Suprapubic skin (tissue), 4 donors: ENCODE results near the gene ELP6. TPM values are rescaled to one million over a fixed set of nuclear protein-coding genes. Genes with fewer than 3 reads are reported as not detected.

Source experiments
- DNase-seq, 2 donors: peaks; one replicate each; pipeline ENCODE4 v3.0.0-alpha.2; 2019; ENCODE audit warnings: low spot score in 2 of 2
- H3K27ac ChIP-seq: fragments of 200-600 bp; sonication (generic); one replicate; pipeline ENCODE4 v1.5.1; 2019
- H3K27me3 ChIP-seq: fragments of 200-600 bp; sonication (generic); one replicate; pipeline ENCODE4 v1.5.1; 2019
- H3K36me3 ChIP-seq: fragments of 200-600 bp; sonication (generic); one replicate; pipeline ENCODE4 v1.5.1; 2019
- H3K4me1 ChIP-seq: fragments of 200-600 bp; sonication (generic); one replicate; pipeline ENCODE4 v1.5.1; 2019
- H3K4me3 ChIP-seq: fragments of 200-600 bp; sonication (generic); one replicate; pipeline ENCODE4 v1.5.1; 2019; ENCODE audit warnings: mild to moderate bottlenecking
- H3K9me3 ChIP-seq: fragments of 200-600 bp; sonication (generic); one replicate; pipeline ENCODE4 v1.5.1; 2019
- CTCF ChIP-seq, 2 donors: fragments of 200-600 bp in 1 of 2; fragments of 450-650 bp in 1 of 2; sonication (generic) in 1 of 2; IDR thresholded peaks; one replicate each; pipeline ENCODE4 v1.5.1; 2016 to 2019; ENCODE audit warnings: antibody characterized with exemption in 2 of 2, mild to moderate bottlenecking in 1 of 2, moderate library complexity in 1 of 2
- EP300 ChIP-seq: sonication (generic); formaldehyde crosslinking; IDR thresholded peaks from one replicate; pipeline ENCODE4 v1.6.1; 2017; ENCODE audit warnings: antibody characterized with exemption
- POLR2A ChIP-seq, 2 donors: fragments of 450-650 bp; IDR thresholded peaks; one replicate each; pipeline ENCODE4 v1.6.1; 2017; ENCODE audit warnings: antibody characterized with exemption in 2 of 2, mild to moderate bottlenecking in 2 of 2, moderate library complexity in 2 of 2
- POLR2AphosphoS5 ChIP-seq, 3 donors: sonication (generic); formaldehyde crosslinking; IDR thresholded peaks; one replicate each; pipeline ENCODE4 v1.6.1; 2017; ENCODE audit warnings: antibody characterized with exemption in 3 of 3
- WGBS: methylation state at CpG from one replicate; pipeline ENCODE4 v1.1.5; 2018; 5-methylcytosine and 5-hydroxymethylcytosine counted together
- total RNA-seq, 4 donors: library from RNA; depleted of rRNA; stranded (reverse); fragments of >200 nt; gene quantifications; one replicate each; pipeline ENCODE4 v1.1.0, GENCODE V29; 2016

The ELP6 gene
- total RNA-seq, 4 donors from 2014 or later, result 11.7 to 18.6 (median 17.0) TPM

GRCh38 chr3:47533481-47533880 is 20.0 kb upstream of the ELP6 start:
- Histone ChIP-seq H3K27me3 (no peaks in the 10 kb centered on the region), H3K27ac (no peak overlapping the region), H3K36me3 (no peaks in the 10 kb centered on the region), H3K9me3 (no peaks in the 10 kb centered on the region), H3K4me1 (peaks cover 3% of the 10 kb centered on the region), H3K4me3 (no peak overlapping the region)
- TF ChIP-seq POLR2AphosphoS5 (IDR thresholded peaks at IDR 0.05), result no peak
- no peak for TF ChIP-seq EP300
- no peak for TF ChIP-seq POLR2A (IDR thresholded peaks at IDR 0.05)
- no peak for TF ChIP-seq CTCF (IDR thresholded peaks at IDR 0.05)
- 57% methylated on average over 2 of the region's 2 CpGs for WGBS
- no peak for DNase-seq

- Histone ChIP-seq H3K9me3 (no peaks in the 10 kb centered on the region), H3K36me3 (no peaks in the 10 kb centered on the region), H3K4me1 (peaks cover under 1% of the 10 kb centered on the region), H3K27me3 (no peaks in the 10 kb centered on the region), H3K27ac (no peak overlapping the region), H3K4me3 (no peak overlapping the region)
- TF ChIP-seq POLR2A (IDR thresholded peaks at IDR 0.05), result no peak
- TF ChIP-seq CTCF (IDR thresholded peaks at IDR 0.05), result no peak
- TF ChIP-seq EP300, result no peak
- TF ChIP-seq POLR2AphosphoS5 (IDR thresholded peaks at IDR 0.05), result no peak
- no peak for DNase-seq
- 64% methylated on average over 6 of the region's 6 CpGs for WGBS
These were observed 14.6 kb upstream of the ELP6 start for GRCh38 chr3:47527952-47528725.

GRCh38 chr3:47525617-47526016 is 12.1 kb upstream of the ELP6 start:
- no peaks in the 10 kb centered on the region for H3K9me3 ChIP-seq
- DNase-seq, result no peak
- peaks cover 5% of the 10 kb centered on the region for H3K4me1 ChIP-seq
- TF ChIP-seq EP300 (no peak), POLR2A (IDR thresholded peaks at IDR 0.05) (no peak), CTCF (IDR thresholded peaks at IDR 0.05) (no peak), POLR2AphosphoS5 (IDR thresholded peaks at IDR 0.05) (no peak)
- no peak overlapping the region for H3K4me3 ChIP-seq
- H3K27me3 ChIP-seq, result no peaks in the 10 kb centered on the region
- H3K27ac ChIP-seq, result no peak overlapping the region
- 84% methylated on average over 4 of the region's 4 CpGs for WGBS
- H3K36me3 ChIP-seq, result no peaks in the 10 kb centered on the region

GRCh38 chr3:47523310-47524073 is 10.0 kb upstream of the ELP6 start:
- Histone ChIP-seq H3K27me3 (no peaks in the 10 kb centered on the region), H3K9me3 (no peaks in the 10 kb centered on the region), H3K4me1 (peaks cover 5% of the 10 kb centered on the region), H3K4me3 (no peak overlapping the region), H3K27ac (no peak overlapping the region), H3K36me3 (no peaks in the 10 kb centered on the region)
- no peak for TF ChIP-seq POLR2A (IDR thresholded peaks at IDR 0.05)
- TF ChIP-seq EP300, result no peak
- TF ChIP-seq POLR2AphosphoS5 (IDR thresholded peaks at IDR 0.05), result no peak
- TF ChIP-seq CTCF (IDR thresholded peaks at IDR 0.05), result no peak
- WGBS, result 50% methylated on average over 4 of the region's 4 CpGs
- DNase-seq, result no peak
